CD4-positive, CD25-positive, alpha-beta regulatory T cell (primary cell): ENCODE results near the gene EIF3J. TPM values are rescaled to one million over a fixed set of nuclear protein-coding genes. Genes with fewer than 3 reads are reported as not detected.

Experiments
- ATAC-seq, 2 donors: fragments of 150-1000 bp; cut with Tn5 transposase; one replicate each; pipeline ENCODE4 v1.10.0; 2021; ENCODE audit warnings: low read depth in 2 of 2, moderate number of reproducible peaks in 2 of 2, moderate library complexity in 1 of 2
- DNase-seq, 3 donors: peaks; one replicate each; pipeline versions ENCODE4 v3.0.0 to v3.0.0-alpha.2; 2012 to 2022; ENCODE audit warnings: mixed read lengths in 1 of 3
- H3K27ac ChIP-seq: one replicate; pipeline ENCODE4 v1.7.0; 2013; ENCODE audit warnings: mild to moderate bottlenecking, low read length; ENCODE audit not compliant: insufficient read depth, poor library complexity, severe bottlenecking
- H3K27me3 ChIP-seq: one replicate; pipeline ENCODE4 v1.7.0; 2013; ENCODE audit warnings: low read length; ENCODE audit not compliant: control insufficient read depth, insufficient read depth
- H3K36me3 ChIP-seq: one replicate; pipeline ENCODE4 v1.7.0; 2013; ENCODE audit warnings: mild to moderate bottlenecking, low read length, moderate library complexity; ENCODE audit not compliant: control insufficient read depth, insufficient read depth
- H3K4me1 ChIP-seq: 2 replicates; pipeline ENCODE4 v1.7.0; 2013; ENCODE audit warnings: mild to moderate bottlenecking, low read length; ENCODE audit not compliant: insufficient read depth, control insufficient read depth, poor library complexity, severe bottlenecking
- H3K4me3 ChIP-seq: one replicate; pipeline ENCODE4 v1.7.0; 2013; ENCODE audit warnings: low read depth, mild to moderate bottlenecking, low read length, moderate library complexity
- H3K9me3 ChIP-seq, 2 experiments: 1 replicate in 1 of 2; 2 replicates in 1 of 2; pipeline ENCODE4 v1.7.0; 2013; ENCODE audit warnings: low read length in 2 of 2, mild to moderate bottlenecking in 1 of 2, moderate library complexity in 1 of 2; ENCODE audit not compliant: control insufficient read depth in 2 of 2
- H3K27ac Mint-ChIP-seq, 3 donors: one replicate each; pipeline ENCODE4 v1.8.0; 2020 to 2022; ENCODE audit warnings: mild to moderate bottlenecking in 3 of 3, mixed read lengths in 3 of 3, moderate library complexity in 2 of 3
- H3K27me3 Mint-ChIP-seq: one replicate; pipeline ENCODE4 v1.8.0; 2022; ENCODE audit warnings: mild to moderate bottlenecking, mixed read lengths
- H3K36me3 Mint-ChIP-seq: one replicate; pipeline ENCODE4 v1.8.0; 2020; ENCODE audit warnings: mixed read lengths
- H3K4me1 Mint-ChIP-seq, 4 donors: one replicate each; pipeline ENCODE4 v1.8.0; 2020 to 2022; ENCODE audit warnings: mixed read lengths in 4 of 4, mild to moderate bottlenecking in 1 of 4
- H3K4me3 Mint-ChIP-seq, 4 donors: one replicate each; pipeline ENCODE4 v1.8.0; 2020 to 2022; ENCODE audit warnings: mild to moderate bottlenecking in 4 of 4, mixed read lengths in 4 of 4, moderate library complexity in 3 of 4
- H3K9me3 Mint-ChIP-seq, 7 donors: one replicate each; pipeline ENCODE4 v1.8.0; 2020 to 2022; ENCODE audit warnings: mixed read lengths in 7 of 7, mild to moderate bottlenecking in 3 of 7, moderate library complexity in 2 of 7
- polyA plus RNA-seq, 4 donors: library from polyadenylated mRNA; unstranded; fragments of 300-500 nt; fragmentation: Illumina TruSeq; gene quantifications; one replicate each; pipeline ENCODE4 v1.2.3, GENCODE V29; 2021
- total RNA-seq: library from RNA; stranded (reverse); gene quantifications from one replicate; pipeline ENCODE4 v1.2.3, GENCODE V29; 2022

The EIF3J gene, protein sequence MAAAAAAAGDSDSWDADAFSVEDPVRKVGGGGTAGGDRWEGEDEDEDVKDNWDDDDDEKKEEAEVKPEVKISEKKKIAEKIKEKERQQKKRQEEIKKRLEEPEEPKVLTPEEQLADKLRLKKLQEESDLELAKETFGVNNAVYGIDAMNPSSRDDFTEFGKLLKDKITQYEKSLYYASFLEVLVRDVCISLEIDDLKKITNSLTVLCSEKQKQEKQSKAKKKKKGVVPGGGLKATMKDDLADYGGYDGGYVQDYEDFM
- 80.4 TPM for total RNA-seq
- 10 to 100 TPM; 18.2 to 29.0 (median 22.0) TPM for polyA plus RNA-seq

DNA sequence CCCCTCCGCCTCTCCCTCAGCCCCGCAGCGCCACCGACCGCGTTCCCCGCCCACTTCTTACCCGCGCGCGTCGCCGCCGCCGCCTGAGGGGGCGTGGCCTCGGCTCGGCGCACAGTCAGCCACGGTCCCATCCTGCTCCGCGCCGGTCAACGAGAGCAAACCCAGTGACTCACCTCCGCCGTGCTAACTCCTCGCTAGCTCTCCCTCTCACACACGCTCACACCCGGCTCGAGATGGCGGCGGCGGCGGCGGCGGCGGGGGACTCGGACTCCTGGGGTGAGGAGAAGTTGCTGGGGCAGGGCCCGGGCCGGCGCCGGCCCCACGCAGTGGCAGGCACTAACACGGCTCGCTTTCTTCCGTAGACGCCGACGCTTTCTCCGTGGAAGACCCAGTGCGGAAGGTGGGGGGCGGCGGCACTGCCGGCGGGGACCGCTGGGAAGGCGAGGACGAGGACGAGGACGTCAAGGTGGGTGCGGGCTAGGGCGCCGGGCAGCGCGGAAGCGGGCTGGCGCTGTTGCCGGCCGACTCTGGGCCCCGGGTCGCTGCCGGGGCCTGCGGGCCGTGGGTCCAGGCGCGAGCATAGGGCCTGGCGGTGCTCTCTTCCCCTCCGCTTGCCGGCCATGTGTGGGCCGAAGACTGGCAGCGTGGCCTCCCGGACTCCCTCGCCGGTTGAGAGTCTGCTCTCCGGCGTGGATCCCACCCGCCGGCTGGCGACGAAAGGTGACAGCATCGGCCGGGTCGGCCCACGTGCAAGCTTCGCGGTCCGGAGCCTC is at the start of gene EIF3J:
Gene EIF3J (plus strand): TSS at position 186 of the 773 bp plus-strand sequence. CDS start 48 bp downstream, at position 234.
- H3K9me3 Mint-ChIP-seq = no peaks in the 10 kb centered on the region
- H3K27me3 Mint-ChIP-seq = no peaks in the 10 kb centered on the region
- H3K36me3 ChIP-seq = peaks cover 22% of the 10 kb centered on the region
- peak within 1 kb of the TSS; percentile 90 to 97 (median 97) for H3K27ac Mint-ChIP-seq
- H3K4me1 ChIP-seq = peaks cover 50% of the 10 kb centered on the region
- H3K4me1 Mint-ChIP-seq = peaks cover 20 to 72% (median 49%) of the 10 kb centered on the region in 4 donors
- ATAC-seq (peak; percentile 94), DNase-seq (peak; percentile 92 to 97 (median 95))
- H3K27me3 ChIP-seq = no peaks in the 10 kb centered on the region
- H3K27ac ChIP-seq = peak within 1 kb of the TSS; percentile 97
- peaks cover 21% of the 10 kb centered on the region for H3K36me3 Mint-ChIP-seq
- H3K9me3 ChIP-seq = no peaks in the 10 kb centered on the region
- H3K4me3 ChIP-seq = peak within 1 kb of the TSS; percentile 96
- peak within 1 kb of the TSS; percentile 87 to 97 (median 90) for H3K4me3 Mint-ChIP-seq

DNA sequence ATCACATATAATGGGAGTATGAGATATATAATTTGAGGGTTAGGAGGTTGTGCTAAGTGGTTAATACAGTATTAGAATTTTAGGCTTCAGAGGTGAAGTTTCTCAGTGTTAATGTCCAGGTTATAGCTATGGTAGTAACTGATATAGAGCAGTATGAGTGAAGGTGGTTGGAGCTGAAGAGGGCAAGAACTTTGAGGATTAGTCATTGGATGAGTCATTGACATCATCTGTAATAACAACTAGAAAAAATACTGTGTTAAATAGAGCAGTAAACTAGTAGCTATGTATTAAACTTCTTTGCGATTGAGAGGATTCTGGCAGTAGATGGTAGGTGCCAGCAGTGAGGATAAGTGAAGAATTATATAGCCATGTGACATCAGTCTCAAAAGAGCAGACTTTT is 47.5 kb upstream of the EIF3J start:
- Histone ChIP-seq H3K36me3 (peaks cover 77% of the 10 kb centered on the region), H3K9me3 (no peaks in the 10 kb centered on the region), H3K4me3 (no peak overlapping the region), H3K4me1 (no peaks in the 10 kb centered on the region), H3K27ac (no peak overlapping the region), H3K27me3 (no peaks in the 10 kb centered on the region)
- ATAC-seq = peak; percentile 81 to 86
- Mint-ChIP-seq H3K4me3 (no peak overlapping the region), H3K9me3 (no peaks in the 10 kb centered on the region), H3K27me3 (no peaks in the 10 kb centered on the region), H3K36me3 (peaks cover 39% of the 10 kb centered on the region), H3K27ac (peak overlapping the region; percentile 16 to 26 (median 21)), H3K4me1 (peaks cover 10 to 23% (median 21%) of the 10 kb centered on the region in 4 donors)
- DNase-seq = peak in 1 of 3 donors; percentile 16

DNA sequence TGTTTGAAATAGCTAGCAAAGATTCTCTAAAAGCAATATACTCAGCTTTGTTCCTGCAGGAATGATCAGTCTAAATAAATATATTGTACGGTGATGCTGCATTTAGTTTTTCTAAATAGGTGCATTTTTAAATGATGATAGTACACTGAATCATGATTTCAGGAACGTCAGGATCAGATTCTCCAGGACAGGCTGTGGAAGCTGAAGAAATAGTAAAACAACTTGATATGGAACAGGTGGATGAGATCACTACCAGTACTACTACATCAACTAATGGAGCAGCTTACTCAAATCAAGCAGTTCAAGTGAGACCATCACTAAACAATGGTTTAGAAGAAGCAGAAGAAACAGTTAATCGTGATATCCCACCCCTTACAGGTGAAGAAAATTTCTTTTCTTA is 46.3 kb upstream of the EIF3J start:
- ATAC-seq (no peak), DNase-seq (no peak)
- H3K9me3 Mint-ChIP-seq = no peaks in the 10 kb centered on the region
- H3K4me3 Mint-ChIP-seq = no peak overlapping the region
- Histone ChIP-seq H3K27me3 (no peaks in the 10 kb centered on the region), H3K9me3 (no peaks in the 10 kb centered on the region), H3K4me1 (no peaks in the 10 kb centered on the region), H3K4me3 (no peak overlapping the region), H3K36me3 (peaks cover 68% of the 10 kb centered on the region), H3K27ac (no peak overlapping the region)
- H3K4me1 Mint-ChIP-seq = peaks cover 10 to 23% (median 21%) of the 10 kb centered on the region in 4 donors
- peak overlapping the region in 1 of 3 donors; percentile 43 for H3K27ac Mint-ChIP-seq
- no peaks in the 10 kb centered on the region for H3K27me3 Mint-ChIP-seq
- H3K36me3 Mint-ChIP-seq = peaks cover 39% of the 10 kb centered on the region

DNA sequence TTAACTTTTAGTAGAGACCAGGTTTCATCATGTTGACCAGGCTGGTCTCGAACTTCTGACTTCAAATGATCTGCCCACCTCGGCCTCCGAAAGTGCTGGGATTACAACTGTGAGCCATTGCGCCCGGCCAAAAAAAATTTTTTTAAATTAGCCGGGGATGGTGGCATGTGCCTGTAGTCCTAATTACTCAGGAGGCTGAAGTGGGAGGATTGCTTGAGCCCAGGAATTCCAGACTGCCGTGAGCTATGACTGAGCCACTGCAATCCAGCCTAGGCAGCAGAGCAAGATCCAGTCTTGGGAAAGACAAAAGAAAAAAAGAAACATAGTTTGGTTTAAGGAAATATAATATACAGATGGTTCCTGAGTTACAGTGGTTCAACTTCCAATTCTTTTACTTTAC is 44.9 kb upstream of the EIF3J start:
- H3K36me3 Mint-ChIP-seq = peaks cover 49% of the 10 kb centered on the region
- H3K4me1 ChIP-seq = no peaks in the 10 kb centered on the region
- ATAC-seq (no peak), DNase-seq (no peak)
- H3K27me3 ChIP-seq = no peaks in the 10 kb centered on the region
- no peak overlapping the region for H3K4me3 ChIP-seq
- no peak overlapping the region for H3K4me3 Mint-ChIP-seq
- H3K36me3 ChIP-seq = peaks cover 66% of the 10 kb centered on the region
- H3K27ac Mint-ChIP-seq = no peak overlapping the region
- H3K27ac ChIP-seq = no peak overlapping the region
- no peaks in the 10 kb centered on the region for H3K27me3 Mint-ChIP-seq
- H3K9me3 ChIP-seq = no peaks in the 10 kb centered on the region
- H3K4me1 Mint-ChIP-seq = peaks cover 10 to 23% (median 21%) of the 10 kb centered on the region in 4 donors
- no peaks in the 10 kb centered on the region for H3K9me3 Mint-ChIP-seq

DNA sequence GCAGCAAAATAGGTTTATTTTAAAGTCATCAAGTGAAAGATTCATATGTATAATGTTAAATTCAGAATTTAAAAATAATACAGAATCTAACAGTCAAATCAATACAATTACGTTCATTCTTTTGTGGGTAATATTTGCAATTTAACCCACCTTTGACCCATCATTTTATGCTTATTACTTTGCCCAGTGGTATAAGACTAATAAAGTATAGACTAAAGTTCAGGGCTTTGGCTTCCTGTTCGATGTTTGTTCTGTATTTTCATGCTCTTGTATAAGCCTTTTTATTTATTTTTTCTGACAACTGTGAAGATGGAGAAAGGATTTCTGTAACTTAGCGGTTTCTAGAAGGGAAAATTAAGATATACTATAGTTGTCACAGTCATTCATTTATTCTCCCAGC is 44.3 kb upstream of the EIF3J start:
- H3K4me3 ChIP-seq = no peak overlapping the region
- no peaks in the 10 kb centered on the region for H3K9me3 ChIP-seq
- H3K27me3 Mint-ChIP-seq = no peaks in the 10 kb centered on the region
- no peaks in the 10 kb centered on the region for H3K9me3 Mint-ChIP-seq
- H3K36me3 ChIP-seq = peaks cover 62% of the 10 kb centered on the region
- no peak overlapping the region for H3K27ac ChIP-seq
- H3K4me1 ChIP-seq = no peaks in the 10 kb centered on the region
- H3K27me3 ChIP-seq = no peaks in the 10 kb centered on the region
- peak overlapping the region in 2 of 3 donors; percentile 14 to 21 for H3K27ac Mint-ChIP-seq
- DNase-seq (no peak), ATAC-seq (no peak)
- no peak overlapping the region for H3K4me3 Mint-ChIP-seq
- peaks cover 10 to 23% (median 20%) of the 10 kb centered on the region in 4 donors for H3K4me1 Mint-ChIP-seq
- peaks cover 44% of the 10 kb centered on the region for H3K36me3 Mint-ChIP-seq

DNA sequence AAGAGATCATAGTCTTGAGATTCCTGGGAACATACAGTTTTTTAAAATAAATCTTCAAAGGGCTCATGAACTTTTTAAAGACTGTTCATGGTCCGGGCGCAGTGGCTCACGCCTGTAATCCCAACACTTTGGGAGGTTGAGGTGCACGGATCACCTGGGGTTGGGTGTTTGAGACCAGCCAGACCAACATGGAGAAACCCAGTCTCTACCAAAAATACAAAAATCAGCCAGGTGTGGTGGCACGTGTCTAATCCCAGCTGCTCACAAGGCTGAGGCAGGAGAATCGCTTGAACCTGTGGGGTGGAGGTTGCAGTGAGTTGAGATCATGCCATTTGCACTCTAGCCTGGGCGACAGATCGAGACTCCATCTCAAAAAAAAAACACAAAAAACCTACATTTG is 41.4 kb upstream of the EIF3J start:
- Histone ChIP-seq H3K36me3 (peaks cover 73% of the 10 kb centered on the region), H3K4me3 (no peak overlapping the region), H3K27ac (no peak overlapping the region), H3K27me3 (no peaks in the 10 kb centered on the region), H3K4me1 (no peaks in the 10 kb centered on the region), H3K9me3 (no peaks in the 10 kb centered on the region)
- H3K9me3 Mint-ChIP-seq = no peaks in the 10 kb centered on the region
- no peak for ATAC-seq
- no peak for DNase-seq
- no peak overlapping the region for H3K4me3 Mint-ChIP-seq
- H3K27ac Mint-ChIP-seq = peak overlapping the region in 1 of 3 donors; percentile 37
- no peaks in the 10 kb centered on the region for H3K27me3 Mint-ChIP-seq
- H3K36me3 Mint-ChIP-seq = peaks cover 36% of the 10 kb centered on the region
- peaks cover 5 to 22% (median 16%) of the 10 kb centered on the region in 4 donors for H3K4me1 Mint-ChIP-seq

DNA sequence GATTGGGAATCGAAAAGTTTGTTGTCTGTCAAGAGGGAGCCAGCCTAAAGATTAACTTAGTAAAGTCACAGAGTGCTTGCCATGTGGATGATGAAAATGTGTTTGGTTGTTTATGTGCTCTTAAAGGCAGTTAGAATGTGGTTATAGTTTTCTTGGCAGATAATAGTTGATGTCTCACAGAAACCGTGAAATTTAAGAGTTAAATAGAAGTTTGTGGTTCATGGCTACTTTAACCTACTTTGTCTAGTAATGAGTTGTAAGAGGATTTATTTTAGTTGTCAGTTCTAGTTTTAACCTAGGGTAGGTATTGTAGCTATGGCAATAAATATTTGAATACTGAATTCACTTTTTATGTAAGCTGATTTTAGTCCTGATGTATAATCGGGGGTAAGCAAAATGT is 36.4 kb upstream of the EIF3J start:
- H3K4me3 ChIP-seq = no peak overlapping the region
- H3K9me3 ChIP-seq = no peaks in the 10 kb centered on the region
- peaks cover 27% of the 10 kb centered on the region for H3K36me3 Mint-ChIP-seq
- H3K4me1 ChIP-seq = no peaks in the 10 kb centered on the region
- H3K27me3 ChIP-seq = no peaks in the 10 kb centered on the region
- no peaks in the 10 kb centered on the region for H3K9me3 Mint-ChIP-seq
- peaks cover 64% of the 10 kb centered on the region for H3K36me3 ChIP-seq
- peak overlapping the region in 2 of 3 donors; percentile 1 to 73 for H3K27ac Mint-ChIP-seq
- no peak overlapping the region for H3K4me3 Mint-ChIP-seq
- H3K4me1 Mint-ChIP-seq = peaks cover 13 to 24% (median 20%) of the 10 kb centered on the region in 4 donors
- ATAC-seq (no peak), DNase-seq (peak in 1 of 3 donors; percentile 20)
- H3K27me3 Mint-ChIP-seq = no peaks in the 10 kb centered on the region
- H3K27ac ChIP-seq = peak overlapping the region; percentile 8
